ENCODE measurements around the gene RGS7BP. TPM values are rescaled to one million over a fixed set of nuclear protein-coding genes. Genes with fewer than 3 reads are reported as not detected.

Gene RGS7BP
- total and polyA plus RNA-seq, 11 donors, result 0.04 to 5.2 (median 1.9) TPM

DNA sequence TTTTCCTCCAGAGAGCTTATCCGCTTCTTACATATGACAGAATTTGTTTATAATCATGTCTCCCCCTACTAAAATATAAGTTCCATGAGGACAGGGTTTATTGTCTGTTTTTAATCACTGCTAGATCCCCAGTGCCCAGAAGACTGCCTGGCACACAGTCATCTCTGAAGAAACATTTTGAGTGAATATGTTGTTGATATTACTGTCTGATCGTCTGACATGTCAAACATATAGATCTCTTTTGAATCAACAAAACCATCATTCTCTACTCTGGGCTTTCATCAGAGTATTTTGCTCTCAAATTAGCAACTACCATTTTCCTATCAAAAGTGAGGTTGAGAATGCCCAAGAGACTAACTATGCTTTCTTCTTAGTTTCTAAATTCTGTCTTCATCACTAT lies 117.2 kb downstream of the RGS7BP start:
- WGBS, 4 donors, result 85 to 94% (median 91%) methylated on average over 2 of the region's 2 CpGs
- ATAC-seq (no peak), DNase-seq (no peak)
- intact Hi-C loops (cut with DNase I), result no loop called here
- Histone ChIP-seq H3K4me3 (no peak overlapping the region), H3K36me3 (no peaks in the 10 kb centered on the region), H3K27ac (no peak overlapping the region), H3K9me3 (no peaks in the 10 kb centered on the region), H3K4me1 (no peaks in the 10 kb centered on the region), H3K27me3 (peaks cover 0 to 5% (median 0%) of the 10 kb centered on the region in 9 donors)
- TF ChIP-seq, protein P1, sequence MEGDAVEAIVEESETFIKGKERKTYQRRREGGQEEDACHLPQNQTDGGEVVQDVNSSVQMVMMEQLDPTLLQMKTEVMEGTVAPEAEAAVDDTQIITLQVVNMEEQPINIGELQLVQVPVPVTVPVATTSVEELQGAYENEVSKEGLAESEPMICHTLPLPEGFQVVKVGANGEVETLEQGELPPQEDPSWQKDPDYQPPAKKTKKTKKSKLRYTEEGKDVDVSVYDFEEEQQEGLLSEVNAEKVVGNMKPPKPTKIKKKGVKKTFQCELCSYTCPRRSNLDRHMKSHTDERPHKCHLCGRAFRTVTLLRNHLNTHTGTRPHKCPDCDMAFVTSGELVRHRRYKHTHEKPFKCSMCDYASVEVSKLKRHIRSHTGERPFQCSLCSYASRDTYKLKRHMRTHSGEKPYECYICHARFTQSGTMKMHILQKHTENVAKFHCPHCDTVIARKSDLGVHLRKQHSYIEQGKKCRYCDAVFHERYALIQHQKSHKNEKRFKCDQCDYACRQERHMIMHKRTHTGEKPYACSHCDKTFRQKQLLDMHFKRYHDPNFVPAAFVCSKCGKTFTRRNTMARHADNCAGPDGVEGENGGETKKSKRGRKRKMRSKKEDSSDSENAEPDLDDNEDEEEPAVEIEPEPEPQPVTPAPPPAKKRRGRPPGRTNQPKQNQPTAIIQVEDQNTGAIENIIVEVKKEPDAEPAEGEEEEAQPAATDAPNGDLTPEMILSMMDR (IDR thresholded peaks at IDR 0.05), result no peak
- no peak for TF ChIP-seq POLR2A (IDR thresholded peaks at IDR 0.05)

GRCh38 chr5:64625678-64626077 lies 119.9 kb downstream of the RGS7BP start:
- ATAC-seq (no peak), DNase-seq (no peak)
- Histone ChIP-seq H3K4me3 (no peak overlapping the region), H3K4me1 (no peaks in the 10 kb centered on the region), H3K9me3 (no peaks in the 10 kb centered on the region), H3K27me3 (peaks cover 0 to 5% (median 0%) of the 10 kb centered on the region in 9 donors), H3K36me3 (no peaks in the 10 kb centered on the region), H3K27ac (no peak overlapping the region)
- 64 to 75% (median 70%) methylated on average over 1 of the region's 1 CpG for WGBS, 4 donors
- TF ChIP-seq POLR2A (IDR thresholded peaks at IDR 0.05), result no peak
- TF ChIP-seq, protein P1 (IDR thresholded peaks at IDR 0.05), result no peak
- intact Hi-C loops (cut with DNase I), result no loop called here

DNA sequence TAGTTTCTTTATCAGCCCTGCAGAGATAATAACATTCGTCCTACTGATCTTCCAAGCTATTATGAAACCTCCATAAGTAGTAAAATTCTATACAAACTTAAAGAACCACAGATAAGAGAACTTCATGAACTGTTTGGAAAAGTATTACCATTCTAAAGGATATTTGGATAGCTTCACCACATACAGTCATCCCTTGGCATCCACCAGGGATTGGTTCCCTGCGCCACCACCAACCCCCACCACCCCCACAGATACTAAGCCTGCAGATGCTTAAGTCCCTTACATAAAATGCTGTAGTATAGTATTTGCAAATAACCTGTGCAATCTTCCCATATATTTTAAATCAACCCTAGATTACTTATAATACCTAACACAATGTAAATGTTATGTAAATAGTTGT lies 123.1 kb downstream of the RGS7BP start:
- Histone ChIP-seq H3K36me3 (no peaks in the 10 kb centered on the region), H3K9me3 (no peaks in the 10 kb centered on the region), H3K4me1 (no peaks in the 10 kb centered on the region), H3K4me3 (no peak overlapping the region), H3K27me3 (peaks cover 0 to 5% (median 0%) of the 10 kb centered on the region in 9 donors), H3K27ac (no peak overlapping the region)
- no peak for TF ChIP-seq POLR2A (IDR thresholded peaks at IDR 0.05)
- TF ChIP-seq, protein P1 (IDR thresholded peaks at IDR 0.05), result no peak
- intact Hi-C loops (cut with DNase I), result no loop called here
- WGBS, 4 donors, result 60 to 74% (median 69%) methylated on average over 2 of the region's 2 CpGs
- ATAC-seq (no peak), DNase-seq (no peak)

- 50 to 66% (median 66%) methylated on average over 2 of the region's 2 CpGs for WGBS, 4 donors
- Histone ChIP-seq H3K27me3 (no peaks in the 10 kb centered on the region), H3K27ac (no peak overlapping the region), H3K36me3 (no peaks in the 10 kb centered on the region), H3K4me3 (no peak overlapping the region), H3K4me1 (peaks cover 0 to 2% (median 0%) of the 10 kb centered on the region in 12 donors), H3K9me3 (no peaks in the 10 kb centered on the region)
- intact Hi-C loops (cut with DNase I), result loop anchor here in 4 of 10 donors (10.0 kb wide), 1 partner anchor 855 kb away; the partner anchor contains the start of gene ADAMTS6 (in 4 of the 4)
- no peak for DNase-seq
- ATAC-seq, result no peak
- TF ChIP-seq, protein P1 (IDR thresholded peaks at IDR 0.05), result no peak
- TF ChIP-seq POLR2A (IDR thresholded peaks at IDR 0.05), result no peak
These were observed 124.0 kb downstream of the RGS7BP start for GRCh38 chr5:64629841-64630240.
